Mucosa of descending colon (tissue), 3 donors: ENCODE measurements around the gene TNRC6B. TPM values are rescaled to one million over a fixed set of nuclear protein-coding genes. Genes with fewer than 3 reads are reported as not detected.
"Not testable (repeated sequence)": the region's sequence is repeated elsewhere in the genome, so short reads cannot be mapped to it uniquely, and the experiment has no call there.

Experiments used
- ATAC-seq: fragments of 200-7000 bp; cut with Tn5 transposase; one replicate; pipeline ENCODE4 v1.9.1; 2020; ENCODE audit warnings: mild to moderate bottlenecking, moderate library complexity
- DNase-seq, 3 donors: peaks; one replicate each; pipeline ENCODE4 v3.0.0-alpha.2; 2020
- H3K36me3 ChIP-seq: fragments of 200-600 bp; one replicate; pipeline ENCODE4 v1.8.0; 2021; ENCODE audit warnings: low read depth, mild to moderate bottlenecking
- H3K4me1 ChIP-seq: fragments of 200-600 bp; one replicate; pipeline ENCODE4 v1.8.0; 2021; ENCODE audit warnings: low read depth, mild to moderate bottlenecking
- H3K4me3 ChIP-seq: fragments of 200-600 bp; one replicate; pipeline ENCODE4 v1.8.0; 2021; ENCODE audit warnings: mild to moderate bottlenecking
- H3K9me3 ChIP-seq: fragments of 200-600 bp; one replicate; pipeline ENCODE4 v1.8.0; 2021; ENCODE audit warnings: mild to moderate bottlenecking
- CTCF ChIP-seq: fragments of 200-600 bp; IDR thresholded peaks from one replicate; pipeline ENCODE4 v1.8.0; 2022; ENCODE audit warnings: antibody characterized with exemption, mild to moderate bottlenecking
- intact Hi-C, 2 donors: fragments of 100-400 bp; cut with DNase I in 1 of 2; cut with micrococcal nuclease in 1 of 2; formaldehyde crosslinking; loops; one replicate each; pipeline versions ENCODE4 v1.11.0 to v1.11.1; 2022; cut with DNase I, micrococcal nuclease
- total RNA-seq, 3 donors: library from RNA; stranded (reverse); fragmentation: NEBNext Ultra II Directional in 2 of 3; extraction: Animal tissue kit (Norgen Biotek cat#: 25700) in 2 of 3; gene quantifications; one replicate each; pipeline versions ENCODE4 v1.2.1 to v1.2.4, GENCODE V29; 2021 to 2023
- donor health status: DM: no; HTN: no; CAD: no; lungs with moderate emphysema.
- donor health status: DM: no; HTN: no; CAD: no.
- donor health status: DM: no; HTN: yes; CAD: no.

Gene TNRC6B
- total RNA-seq, 3 donors from 2014 or later: 58.6 to 72.9 (median 58.9) TPM

DNA sequence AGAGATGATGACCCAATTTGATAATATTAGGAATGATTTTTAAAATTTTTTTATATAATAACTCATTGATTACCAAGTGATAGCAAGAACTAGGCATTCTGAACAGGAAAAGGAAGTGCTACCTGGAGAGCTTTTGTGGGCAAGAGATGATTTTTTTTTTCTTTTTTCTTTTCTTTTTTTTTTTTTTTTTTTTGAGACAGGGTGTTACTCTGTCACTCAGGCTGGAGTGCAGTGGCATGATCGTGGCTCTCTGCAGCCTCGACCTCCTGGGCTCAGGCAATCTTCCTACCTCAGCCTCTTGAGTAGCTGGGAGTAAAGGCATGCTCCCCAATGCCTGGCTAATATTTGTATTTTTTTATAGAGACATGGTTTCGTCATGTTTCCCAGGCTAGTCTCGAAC lies 40.4 kb downstream of the TNRC6B start:
- intact Hi-C loops: no loop called here
- Histone ChIP-seq H3K4me1 (peaks cover 16% of the 10 kb centered on the region), H3K36me3 (no peaks in the 10 kb centered on the region), H3K4me3 (no peak overlapping the region), H3K9me3 (no peaks in the 10 kb centered on the region)
- no peak for DNase-seq
- ATAC-seq: no peak
- no peak for TF ChIP-seq CTCF

GRCh38 chr22:40218723-40219294 lies 41.1 kb downstream of the TNRC6B start:
- ATAC-seq (no peak), DNase-seq (no peak)
- no peaks in the 10 kb centered on the region for H3K9me3 ChIP-seq
- H3K4me3 ChIP-seq: no peak overlapping the region
- no peaks in the 10 kb centered on the region for H3K36me3 ChIP-seq
- intact Hi-C loops: no loop called here
- no peak for TF ChIP-seq CTCF
- peaks cover 16% of the 10 kb centered on the region for H3K4me1 ChIP-seq

DNA sequence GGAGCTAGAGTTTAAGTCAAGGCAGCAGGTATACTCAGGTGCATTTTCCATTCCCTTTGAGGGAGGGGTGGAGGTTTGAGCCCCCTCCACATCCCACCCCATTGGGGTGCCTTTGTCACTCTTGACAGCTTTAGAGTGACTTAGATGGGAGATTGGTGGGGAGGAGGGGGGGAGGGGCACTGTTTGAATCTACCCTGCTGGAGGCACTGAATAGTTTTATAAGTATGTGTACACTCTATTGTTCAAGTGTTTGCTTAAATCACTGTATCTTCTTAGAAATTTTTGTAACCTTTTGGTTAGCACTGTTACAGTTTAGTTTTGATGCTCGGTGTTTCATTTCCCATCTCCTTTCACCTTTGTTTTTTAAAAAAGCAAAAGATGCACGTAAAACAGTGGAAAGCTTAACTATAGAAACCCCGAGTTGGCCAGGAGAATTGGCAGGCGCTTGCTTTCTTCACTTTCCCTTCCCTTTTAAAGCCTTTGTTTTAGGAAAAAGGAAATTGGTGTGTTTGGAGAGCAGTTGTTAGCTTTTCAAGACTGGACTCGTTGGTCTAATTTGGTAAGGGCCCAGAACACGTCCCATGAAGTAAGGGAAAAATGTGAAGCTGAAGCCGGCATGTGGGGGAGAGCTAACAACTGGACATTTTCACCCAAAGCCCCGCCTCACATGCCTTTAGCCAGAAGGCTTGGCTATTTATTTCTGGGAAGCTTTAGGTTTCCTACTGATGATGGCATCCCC lies 42.8 kb downstream of the TNRC6B start:
- DNase-seq (no peak), ATAC-seq (no peak)
- Histone ChIP-seq H3K4me1 (peaks cover 13% of the 10 kb centered on the region), H3K36me3 (no peaks in the 10 kb centered on the region), H3K9me3 (no peaks in the 10 kb centered on the region), H3K4me3 (no peak overlapping the region)
- intact Hi-C loops: no loop called here
- TF ChIP-seq CTCF: no peak

DNA sequence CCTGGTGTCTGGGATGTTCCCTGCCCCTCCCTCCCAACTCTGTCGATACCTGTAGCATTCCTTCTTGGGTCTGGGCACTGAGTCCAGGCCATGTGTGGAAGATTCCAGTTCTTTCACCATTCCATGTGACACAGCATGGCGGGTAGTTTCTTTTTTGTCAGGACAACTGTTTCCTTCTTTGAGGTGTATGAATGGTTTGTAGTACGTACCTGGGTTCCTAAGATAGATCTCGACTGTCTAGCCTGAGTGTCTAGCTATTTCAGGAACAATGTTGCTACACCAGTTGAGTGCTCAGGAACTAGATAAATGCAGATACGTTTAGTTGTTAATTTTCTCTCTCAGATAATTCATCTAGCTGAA lies 43.3 kb downstream of the TNRC6B start:
- ATAC-seq (no peak), DNase-seq (no peak)
- H3K9me3 ChIP-seq: no peaks in the 10 kb centered on the region
- no peak overlapping the region for H3K4me3 ChIP-seq
- TF ChIP-seq CTCF: no peak
- H3K4me1 ChIP-seq: peaks cover 10% of the 10 kb centered on the region
- intact Hi-C loops: no loop called here
- no peaks in the 10 kb centered on the region for H3K36me3 ChIP-seq

GRCh38 chr22:40222979-40223378 lies 45.3 kb downstream of the TNRC6B start:
- H3K9me3 ChIP-seq, H3K4me1 ChIP-seq, ATAC-seq, H3K4me3 ChIP-seq, intact Hi-C loops, DNase-seq, H3K36me3 ChIP-seq: not testable (repeated sequence)

DNA sequence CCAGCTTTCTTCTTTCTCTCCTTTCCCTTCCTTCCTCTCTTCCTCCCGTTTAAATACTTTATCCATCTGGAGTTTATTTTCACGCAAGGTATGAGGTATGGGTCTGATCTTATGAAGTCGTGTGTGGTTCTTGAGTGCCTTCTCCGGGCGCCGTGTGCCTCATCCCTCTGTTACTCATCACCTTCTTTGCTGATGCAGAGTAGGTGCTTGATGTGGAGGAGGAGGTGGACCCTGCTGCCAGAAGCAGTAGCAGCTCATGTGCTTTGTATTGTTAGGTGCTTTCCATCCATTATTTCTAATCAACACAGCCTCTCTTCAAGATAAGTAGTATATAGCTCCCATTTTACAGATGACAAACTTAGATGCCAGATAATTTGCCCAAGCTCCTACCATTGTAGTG lies 47.0 kb downstream of the TNRC6B start:
- Histone ChIP-seq H3K36me3 (no peaks in the 10 kb centered on the region), H3K4me1 (no peaks in the 10 kb centered on the region), H3K4me3 (no peak overlapping the region), H3K9me3 (no peaks in the 10 kb centered on the region)
- intact Hi-C loops: no loop called here
- ATAC-seq (no peak), DNase-seq (no peak)
- no peak for TF ChIP-seq CTCF
